Spleen (tissue), 7 donors: Measurements from ENCODE around the gene MYLK.

Experiments used
- CTCF ChIP-seq, 11 experiments: fragments of 200-600 bp in 7 of 11; fragments of 450-650 bp in 4 of 11; sonication (generic) in 4 of 11; IDR thresholded peaks in 8 of 11; conservative IDR thresholded peaks in 3 of 11; 1 replicate in 7 of 11; 2 replicates in 4 of 11; pipeline versions ENCODE4 v1.4.0 to v1.8.0; 2016 to 2021; ENCODE audit warnings: antibody characterized with exemption in 11 of 11, inconsistent platforms in 4 of 11, mild to moderate bottlenecking in 1 of 11
- POLR2AphosphoS5 ChIP-seq, 3 donors: sonication (generic); formaldehyde crosslinking; IDR thresholded peaks; one replicate each; pipeline ENCODE4 v1.5.1; 2017; ENCODE audit warnings: antibody characterized with exemption in 3 of 3
- donor health status: DM: no; HTN: no; CAD: no; lungs with moderate emphysema.
- donor health status: DM: no; HTN: no; CAD: no.
- donor health status: DM: no; HTN: no; CAD: no.

GRCh38 chr3:123737168-123737567 is 147.0 kb downstream of the MYLK start:
- TF ChIP-seq CTCF (IDR thresholded peaks at IDR 0.05 in 8 of 11, conservative IDR thresholded peaks at IDR 0.05 in 3 of 11), result no peak
- no peak for TF ChIP-seq POLR2AphosphoS5 (IDR thresholded peaks at IDR 0.05)
